Measurements from ENCODE around the gene TRIM42. TPM values are rescaled to one million over a fixed set of nuclear protein-coding genes. Genes with fewer than 3 reads are reported as not detected.
A peak's percentile ranks its signal among the peaks of the same experiment; 100 is the strongest.

Gene TRIM42
- polyA plus RNA-seq, 1 donor (not counting 4 experiments of a cell fraction or from before 2014, with no cell fraction given): not detected

DNA sequence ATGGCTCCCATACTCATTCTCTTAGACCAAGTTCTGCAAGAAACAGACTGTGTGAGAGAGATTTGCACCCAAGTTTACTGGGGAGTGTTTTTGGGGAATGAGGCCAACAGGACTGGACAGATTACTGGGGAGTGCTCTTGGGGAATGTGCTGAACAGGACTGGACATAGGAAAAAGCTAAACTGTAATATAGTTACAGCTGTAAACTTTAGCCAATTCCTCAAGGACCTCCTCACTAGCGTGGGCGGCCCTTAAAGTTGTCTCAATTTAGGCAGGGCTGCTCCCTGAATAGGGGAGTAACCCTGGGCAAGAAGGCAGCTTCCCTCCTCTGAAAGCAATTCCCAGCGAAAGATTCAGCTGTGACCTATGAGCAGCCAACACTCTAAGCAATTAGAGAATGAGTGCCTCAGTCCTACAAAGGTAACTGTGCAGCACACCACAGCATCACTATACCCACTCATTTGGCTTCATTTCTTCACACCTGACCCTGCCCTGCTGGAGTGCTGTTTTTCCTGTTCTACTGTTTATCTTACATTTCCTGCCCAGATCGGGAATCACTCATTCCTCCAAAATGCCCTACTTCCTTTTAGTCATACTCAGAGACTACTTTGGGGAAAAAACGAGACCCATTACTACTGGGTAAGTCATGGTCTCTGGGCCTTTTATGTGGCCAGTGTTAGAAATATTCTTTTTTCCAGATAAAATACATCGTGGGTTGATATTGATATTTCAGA is 41.3 kb upstream of the TRIM42 start:
- Histone ChIP-seq H3K9ac (ENCODE audit: control insufficient read depth, extremely low read depth, insufficient read depth, low read length) (no peak overlapping the region), H2AFZ (ENCODE audit: control insufficient read depth, low read length) (no peak overlapping the region), H4K20me1 (ENCODE audit: control insufficient read depth, extremely low read depth, insufficient read depth, low read length) (no peaks in the 10 kb centered on the region), H3K36me3 (ENCODE audit: control insufficient read depth in 2 of 2, extremely low read depth in 1 of 2, insufficient read depth in 2 of 2, low read length in 2 of 2) (no peaks in the 10 kb centered on the region), H3K9me1 (ENCODE audit: control insufficient read depth, extremely low read depth, insufficient read depth, low read length) (no peaks in the 10 kb centered on the region), H3K27me3 (ENCODE audit: control insufficient read depth, extremely low read depth, insufficient read depth, low read length) (no peaks in the 10 kb centered on the region), H3K79me2 (ENCODE audit: control insufficient read depth, insufficient read depth, low read length) (no peaks in the 10 kb centered on the region), H3K4me1 (ENCODE audit: control insufficient read depth, extremely low read depth, insufficient read depth, low read length) (peaks cover 2% of the 10 kb centered on the region), H3K4me3 (ENCODE audit: control insufficient read depth in 2 of 3, extremely low read depth in 1 of 3, insufficient read depth in 2 of 3, low read depth in 1 of 3, low read length in 3 of 3) (no peak overlapping the region), H3K4me2 (ENCODE audit: control insufficient read depth, extremely low read depth, insufficient read depth, low read depth, low read length) (no peak overlapping the region), H3K9me3 (ENCODE audit: control insufficient read depth, low read depth, low read length) (no peaks in the 10 kb centered on the region), H3K27ac (ENCODE audit: control insufficient read depth, insufficient read depth, low read length) (no peak overlapping the region)
- no peak for TF ChIP-seq EZH2 (IDR thresholded peaks at IDR 0.05; ENCODE audit: low read length)
- TF ChIP-seq, protein P1, sequence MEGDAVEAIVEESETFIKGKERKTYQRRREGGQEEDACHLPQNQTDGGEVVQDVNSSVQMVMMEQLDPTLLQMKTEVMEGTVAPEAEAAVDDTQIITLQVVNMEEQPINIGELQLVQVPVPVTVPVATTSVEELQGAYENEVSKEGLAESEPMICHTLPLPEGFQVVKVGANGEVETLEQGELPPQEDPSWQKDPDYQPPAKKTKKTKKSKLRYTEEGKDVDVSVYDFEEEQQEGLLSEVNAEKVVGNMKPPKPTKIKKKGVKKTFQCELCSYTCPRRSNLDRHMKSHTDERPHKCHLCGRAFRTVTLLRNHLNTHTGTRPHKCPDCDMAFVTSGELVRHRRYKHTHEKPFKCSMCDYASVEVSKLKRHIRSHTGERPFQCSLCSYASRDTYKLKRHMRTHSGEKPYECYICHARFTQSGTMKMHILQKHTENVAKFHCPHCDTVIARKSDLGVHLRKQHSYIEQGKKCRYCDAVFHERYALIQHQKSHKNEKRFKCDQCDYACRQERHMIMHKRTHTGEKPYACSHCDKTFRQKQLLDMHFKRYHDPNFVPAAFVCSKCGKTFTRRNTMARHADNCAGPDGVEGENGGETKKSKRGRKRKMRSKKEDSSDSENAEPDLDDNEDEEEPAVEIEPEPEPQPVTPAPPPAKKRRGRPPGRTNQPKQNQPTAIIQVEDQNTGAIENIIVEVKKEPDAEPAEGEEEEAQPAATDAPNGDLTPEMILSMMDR (optimal IDR thresholded peaks at IDR 0.05 in 1 of 3, IDR thresholded peaks at IDR 0.05 in 1 of 3, conservative IDR thresholded peaks at IDR 0.05 in 1 of 3; ENCODE audit: extremely low read depth in 1 of 3, insufficient read depth in 2 of 3, low read length in 3 of 3): no peak
- FAIRE-seq (peak; percentile 63), DNase-seq (ENCODE audit: low read depth, low spot score) (no peak)
- dilution Hi-C loops (cut with MboI; ENCODE audit: extremely low pct_ligation_motif_present, low sequenced_read_pairs): no loop called here

DNA sequence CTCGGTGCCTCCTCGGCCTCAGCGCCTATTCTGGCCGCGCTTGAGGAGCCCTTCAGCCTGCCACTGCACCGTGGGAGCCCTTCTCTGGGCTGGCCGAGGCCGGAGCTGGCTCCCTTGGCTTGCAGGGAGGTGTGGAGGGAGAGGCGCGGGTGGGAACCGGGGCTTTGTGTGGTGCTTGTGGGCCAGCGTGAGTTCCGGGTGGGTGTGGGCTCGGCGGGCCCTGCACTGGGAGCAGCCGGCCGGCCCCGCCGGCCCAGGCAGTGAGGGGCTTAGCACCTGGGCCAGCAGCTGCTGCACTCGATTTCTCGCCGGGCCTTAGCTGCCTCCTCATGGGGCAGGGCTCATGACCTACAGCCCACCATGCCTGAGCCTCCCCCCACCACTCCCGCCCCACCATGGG is 26.6 kb upstream of the TRIM42 start:
- Histone ChIP-seq H4K20me1 (ENCODE audit: control insufficient read depth, extremely low read depth, insufficient read depth, low read length) (no peaks in the 10 kb centered on the region), H3K27ac (ENCODE audit: control insufficient read depth, insufficient read depth, low read length) (no peak overlapping the region), H3K27me3 (ENCODE audit: control insufficient read depth, extremely low read depth, insufficient read depth, low read length) (no peaks in the 10 kb centered on the region), H2AFZ (ENCODE audit: control insufficient read depth, low read length) (no peak overlapping the region), H3K4me1 (ENCODE audit: control insufficient read depth, extremely low read depth, insufficient read depth, low read length) (no peaks in the 10 kb centered on the region), H3K79me2 (ENCODE audit: control insufficient read depth, insufficient read depth, low read length) (no peaks in the 10 kb centered on the region), H3K36me3 (ENCODE audit: control insufficient read depth in 2 of 2, extremely low read depth in 1 of 2, insufficient read depth in 2 of 2, low read length in 2 of 2) (no peaks in the 10 kb centered on the region), H3K4me3 (ENCODE audit: control insufficient read depth in 2 of 3, extremely low read depth in 1 of 3, insufficient read depth in 2 of 3, low read depth in 1 of 3, low read length in 3 of 3) (no peak overlapping the region), H3K9me1 (ENCODE audit: control insufficient read depth, extremely low read depth, insufficient read depth, low read length) (no peaks in the 10 kb centered on the region), H3K4me2 (ENCODE audit: control insufficient read depth, extremely low read depth, insufficient read depth, low read depth, low read length) (no peak overlapping the region), H3K9me3 (ENCODE audit: control insufficient read depth, low read depth, low read length) (no peaks in the 10 kb centered on the region), H3K9ac (ENCODE audit: control insufficient read depth, extremely low read depth, insufficient read depth, low read length) (no peak overlapping the region)
- DNase-seq (ENCODE audit: low read depth, low spot score) (no peak), FAIRE-seq (no peak)
- no peak for TF ChIP-seq EZH2 (IDR thresholded peaks at IDR 0.05; ENCODE audit: low read length)
- TF ChIP-seq, protein P1 (optimal IDR thresholded peaks at IDR 0.05 in 1 of 3, IDR thresholded peaks at IDR 0.05 in 1 of 3, conservative IDR thresholded peaks at IDR 0.05 in 1 of 3; ENCODE audit: extremely low read depth in 1 of 3, insufficient read depth in 2 of 3, low read length in 3 of 3): no peak
- dilution Hi-C loops (cut with MboI; ENCODE audit: extremely low pct_ligation_motif_present, low sequenced_read_pairs): no loop called here
